Peyer's patch (tissue), 4 donors: Measurements from ENCODE around the gene TXNIP. TPM values are rescaled to one million over a fixed set of nuclear protein-coding genes. Genes with fewer than 3 reads are reported as not detected.

Source experiments
- DNase-seq, 3 donors: peaks; one replicate each; pipeline ENCODE4 v3.0.0-alpha.2; 2017 to 2019
- H3K27ac ChIP-seq, 4 donors: fragments of 200-600 bp; sonication (generic); one replicate each; pipeline ENCODE4 v1.5.1; 2016 to 2019
- H3K27me3 ChIP-seq, 2 donors: fragments of 200-600 bp; sonication (generic); one replicate each; pipeline ENCODE4 v1.5.1; 2019
- H3K36me3 ChIP-seq, 3 donors: fragments of 200-600 bp; sonication (generic); one replicate each; pipeline ENCODE4 v1.5.1; 2016 to 2019
- H3K4me1 ChIP-seq, 4 donors: fragments of 200-600 bp; sonication (generic); one replicate each; pipeline ENCODE4 v1.5.1; 2016 to 2019
- H3K4me3 ChIP-seq, 4 donors: fragments of 200-600 bp; sonication (generic); 1 replicate in 3 of 4; 2 replicates in 1 of 4; pipeline ENCODE4 v1.5.1; 2016 to 2019; ENCODE audit warnings: mild to moderate bottlenecking in 1 of 4
- H3K9me3 ChIP-seq, 4 donors: fragments of 200-600 bp; sonication (generic); one replicate each; pipeline ENCODE4 v1.5.1; 2016 to 2019; ENCODE audit warnings: mild to moderate bottlenecking in 1 of 4
- POLR2A ChIP-seq, 2 donors: fragments of 450-650 bp; IDR thresholded peaks; one replicate each; pipeline ENCODE4 v1.5.1; 2017; ENCODE audit warnings: antibody characterized with exemption in 2 of 2, mild to moderate bottlenecking in 2 of 2, moderate library complexity in 2 of 2
- total RNA-seq, 4 donors: library from RNA; depleted of rRNA; stranded (reverse); fragments of >200 nt; gene quantifications; one replicate each; pipeline ENCODE4 v1.1.0, GENCODE V29; 2016
- TF ChIP-seq, protein P1 (sequence below), 6 experiments: fragments of 450-650 bp in 4 of 6; fragments of 200-600 bp in 2 of 6; sonication (generic) in 1 of 6; IDR thresholded peaks; one replicate each; pipeline ENCODE4 v1.5.1; 2017 to 2019; ENCODE audit warnings: antibody characterized with exemption in 6 of 6, mild to moderate bottlenecking in 3 of 6, moderate library complexity in 1 of 6

Gene TXNIP, protein sequence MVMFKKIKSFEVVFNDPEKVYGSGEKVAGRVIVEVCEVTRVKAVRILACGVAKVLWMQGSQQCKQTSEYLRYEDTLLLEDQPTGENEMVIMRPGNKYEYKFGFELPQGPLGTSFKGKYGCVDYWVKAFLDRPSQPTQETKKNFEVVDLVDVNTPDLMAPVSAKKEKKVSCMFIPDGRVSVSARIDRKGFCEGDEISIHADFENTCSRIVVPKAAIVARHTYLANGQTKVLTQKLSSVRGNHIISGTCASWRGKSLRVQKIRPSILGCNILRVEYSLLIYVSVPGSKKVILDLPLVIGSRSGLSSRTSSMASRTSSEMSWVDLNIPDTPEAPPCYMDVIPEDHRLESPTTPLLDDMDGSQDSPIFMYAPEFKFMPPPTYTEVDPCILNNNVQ
- 1,000 to 10,000 TPM in 2 of 4 donors, 100 to 1,000 TPM in 2; 313 to 1,366 (median 694) TPM for total RNA-seq

DNA sequence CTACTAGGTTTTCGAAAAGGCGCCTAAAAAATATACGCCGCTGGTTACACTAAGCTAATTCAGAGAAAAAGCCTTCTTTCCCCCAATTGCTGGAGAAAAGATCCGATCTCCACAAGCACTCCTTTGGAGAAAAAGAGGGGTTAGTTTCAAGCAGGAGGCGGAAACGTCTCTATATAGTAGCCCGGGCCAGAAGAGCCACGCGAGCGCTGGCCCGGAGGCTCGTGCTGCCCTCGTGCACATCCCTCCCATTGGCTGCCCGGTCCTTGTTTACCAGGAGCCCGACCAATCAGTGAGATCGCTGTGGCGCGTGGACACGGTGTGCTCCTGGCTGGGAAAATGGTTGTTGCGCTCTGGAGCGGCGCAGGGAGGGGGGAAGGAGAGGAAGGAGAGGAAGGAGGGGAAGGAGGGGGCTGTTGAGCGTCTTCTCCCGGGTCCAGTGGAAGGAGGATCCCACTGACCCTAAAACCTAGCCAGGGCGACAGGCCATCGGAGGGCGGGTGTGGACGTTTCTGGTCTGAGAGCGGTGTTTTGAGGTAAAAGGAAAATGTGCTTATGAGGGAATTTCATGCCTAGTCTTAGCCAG is at the start of gene TXNIP:
TXNIP (minus strand) TSS at position 147 of the 583 bp plus-strand sequence. CDS start 313 bp downstream, outside the sequence.
- Histone ChIP-seq H3K4me1 (peaks cover 0 to 41% (median 12%) of the 10 kb centered on the region in 4 donors), H3K36me3 (peaks cover 4 to 34% (median 5%) of the 10 kb centered on the region in 3 donors), H3K27me3 (no peaks in the 10 kb centered on the region), H3K27ac (peak within 1 kb of the TSS; percentile 94 to 99 (median 98)), H3K9me3 (no peaks in the 10 kb centered on the region), H3K4me3 (peak within 1 kb of the TSS; percentile 66 to 83 (median 72))
- TF ChIP-seq POLR2A (IDR thresholded peaks at IDR 0.05): peak; percentile 99
- TF ChIP-seq, protein P1, sequence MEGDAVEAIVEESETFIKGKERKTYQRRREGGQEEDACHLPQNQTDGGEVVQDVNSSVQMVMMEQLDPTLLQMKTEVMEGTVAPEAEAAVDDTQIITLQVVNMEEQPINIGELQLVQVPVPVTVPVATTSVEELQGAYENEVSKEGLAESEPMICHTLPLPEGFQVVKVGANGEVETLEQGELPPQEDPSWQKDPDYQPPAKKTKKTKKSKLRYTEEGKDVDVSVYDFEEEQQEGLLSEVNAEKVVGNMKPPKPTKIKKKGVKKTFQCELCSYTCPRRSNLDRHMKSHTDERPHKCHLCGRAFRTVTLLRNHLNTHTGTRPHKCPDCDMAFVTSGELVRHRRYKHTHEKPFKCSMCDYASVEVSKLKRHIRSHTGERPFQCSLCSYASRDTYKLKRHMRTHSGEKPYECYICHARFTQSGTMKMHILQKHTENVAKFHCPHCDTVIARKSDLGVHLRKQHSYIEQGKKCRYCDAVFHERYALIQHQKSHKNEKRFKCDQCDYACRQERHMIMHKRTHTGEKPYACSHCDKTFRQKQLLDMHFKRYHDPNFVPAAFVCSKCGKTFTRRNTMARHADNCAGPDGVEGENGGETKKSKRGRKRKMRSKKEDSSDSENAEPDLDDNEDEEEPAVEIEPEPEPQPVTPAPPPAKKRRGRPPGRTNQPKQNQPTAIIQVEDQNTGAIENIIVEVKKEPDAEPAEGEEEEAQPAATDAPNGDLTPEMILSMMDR (IDR thresholded peaks at IDR 0.05): no peak
- peak; percentile 98 to 100 (median 99) for DNase-seq

DNA sequence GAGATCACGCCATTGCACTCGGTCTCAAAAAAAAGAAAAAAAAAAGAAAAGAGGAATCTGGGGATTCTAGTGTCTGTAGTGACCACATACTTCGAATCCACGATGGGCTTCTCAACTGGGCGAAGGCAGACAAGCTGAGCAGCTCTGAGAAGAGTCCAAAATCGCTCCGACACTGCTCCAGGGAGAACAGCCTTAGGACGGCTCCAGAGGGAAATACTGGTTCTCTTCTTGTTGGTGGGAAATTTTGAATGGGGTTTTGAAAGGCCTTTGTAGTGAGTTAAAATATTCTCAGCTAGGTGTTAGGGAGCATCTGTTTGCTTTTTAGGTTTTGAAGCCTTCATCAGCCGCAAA is 43.4 kb upstream of the TXNIP start:
- Histone ChIP-seq H3K27ac (peak overlapping the region in 2 of 4 donors; percentile 82 to 88), H3K27me3 (no peaks in the 10 kb centered on the region), H3K9me3 (no peaks in the 10 kb centered on the region), H3K4me1 (peaks cover 0 to 13% (median 3%) of the 10 kb centered on the region in 4 donors), H3K36me3 (no peaks in the 10 kb centered on the region), H3K4me3 (peak overlapping the region in 1 of 4 donors; percentile 58)
- TF ChIP-seq, protein P1 (IDR thresholded peaks at IDR 0.05): no peak
- no peak for TF ChIP-seq POLR2A (IDR thresholded peaks at IDR 0.05)
- DNase-seq: no peak

DNA sequence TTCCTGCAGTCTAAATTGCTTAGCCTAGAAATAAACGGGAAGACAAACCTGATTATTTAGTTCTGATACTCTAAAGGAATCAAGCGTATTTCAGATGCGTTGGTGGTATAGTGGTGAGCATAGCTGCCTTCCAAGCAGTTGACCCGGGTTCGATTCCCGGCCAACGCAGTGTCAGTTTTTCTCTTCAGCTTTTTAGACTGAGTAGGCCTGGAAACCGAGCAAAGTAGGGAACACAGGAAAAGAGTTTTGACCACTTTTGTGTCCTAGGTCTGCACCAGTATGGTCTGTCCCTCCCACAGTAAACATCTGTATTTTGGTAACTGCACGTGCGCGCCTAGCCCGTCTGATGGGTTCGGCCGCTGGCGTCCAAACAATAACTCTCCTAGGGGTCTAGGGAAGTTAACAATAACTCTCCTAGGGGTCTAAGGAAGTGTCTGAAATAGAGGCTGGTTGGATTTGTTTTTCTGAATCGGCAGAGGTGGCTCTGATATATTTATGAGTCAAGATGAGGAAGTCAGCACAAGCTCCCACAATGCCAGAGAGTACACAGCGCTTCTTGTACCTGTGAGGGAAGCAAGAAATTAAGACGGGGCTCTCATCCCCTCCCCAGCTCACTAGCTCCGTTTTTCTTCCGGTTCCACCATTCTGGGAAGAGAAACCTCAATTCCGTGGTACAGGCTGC is 40.7 kb upstream of the TXNIP start:
- DNase-seq: peak; percentile 74 to 89 (median 79)
- peak overlapping the region; percentile 58 to 67 (median 62) for H3K4me3 ChIP-seq
- peak overlapping the region; percentile 82 to 96 (median 92) for H3K27ac ChIP-seq
- no peaks in the 10 kb centered on the region for H3K36me3 ChIP-seq
- H3K27me3 ChIP-seq: no peaks in the 10 kb centered on the region
- peaks cover 0 to 13% (median 3%) of the 10 kb centered on the region in 4 donors for H3K4me1 ChIP-seq
- TF ChIP-seq, protein P1 (IDR thresholded peaks at IDR 0.05): no peak
- TF ChIP-seq POLR2A (IDR thresholded peaks at IDR 0.05): peak; percentile 20 to 22
- H3K9me3 ChIP-seq: no peaks in the 10 kb centered on the region

DNA sequence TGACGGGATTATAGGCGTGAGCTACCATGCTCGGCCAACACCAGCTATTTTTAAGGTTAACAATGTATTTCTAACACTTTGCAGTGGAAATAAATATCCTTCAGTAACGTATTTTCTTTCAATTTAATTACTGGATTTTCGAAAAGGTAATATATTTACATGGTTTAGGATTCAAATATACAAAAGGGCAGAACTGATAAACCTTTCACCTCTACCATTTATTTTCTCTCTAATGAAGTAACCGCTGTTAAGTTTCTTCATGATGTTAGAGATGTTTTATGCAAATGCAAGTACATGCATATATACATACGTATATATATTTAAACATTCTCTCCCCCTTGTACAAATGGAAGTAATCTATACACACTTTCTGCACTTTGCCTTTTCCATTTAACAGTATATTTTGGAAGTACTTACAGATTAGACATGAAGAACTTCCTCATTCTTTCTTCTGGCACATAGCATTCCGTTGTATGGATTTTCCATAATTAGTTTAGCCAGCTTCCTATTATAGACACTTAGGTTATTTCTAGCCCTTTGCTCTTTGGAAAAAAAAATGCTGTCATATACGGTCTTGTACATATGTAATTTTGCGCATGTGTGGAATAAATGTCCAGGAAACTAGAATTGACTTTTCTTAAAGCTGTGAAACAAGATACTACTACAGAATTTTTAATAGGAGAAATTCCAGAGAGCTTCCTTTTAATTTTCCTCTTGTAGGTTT is 40.0 kb upstream of the TXNIP start:
- H3K27me3 ChIP-seq: no peaks in the 10 kb centered on the region
- H3K27ac ChIP-seq: peak overlapping the region; percentile 82 to 96 (median 92)
- no peaks in the 10 kb centered on the region for H3K9me3 ChIP-seq
- H3K4me3 ChIP-seq: peak overlapping the region; percentile 58 to 67 (median 62)
- peaks cover 0 to 13% (median 3%) of the 10 kb centered on the region in 4 donors for H3K4me1 ChIP-seq
- H3K36me3 ChIP-seq: no peaks in the 10 kb centered on the region
- DNase-seq: no peak
- TF ChIP-seq, protein P1 (IDR thresholded peaks at IDR 0.05): no peak
- TF ChIP-seq POLR2A (IDR thresholded peaks at IDR 0.05): no peak

DNA sequence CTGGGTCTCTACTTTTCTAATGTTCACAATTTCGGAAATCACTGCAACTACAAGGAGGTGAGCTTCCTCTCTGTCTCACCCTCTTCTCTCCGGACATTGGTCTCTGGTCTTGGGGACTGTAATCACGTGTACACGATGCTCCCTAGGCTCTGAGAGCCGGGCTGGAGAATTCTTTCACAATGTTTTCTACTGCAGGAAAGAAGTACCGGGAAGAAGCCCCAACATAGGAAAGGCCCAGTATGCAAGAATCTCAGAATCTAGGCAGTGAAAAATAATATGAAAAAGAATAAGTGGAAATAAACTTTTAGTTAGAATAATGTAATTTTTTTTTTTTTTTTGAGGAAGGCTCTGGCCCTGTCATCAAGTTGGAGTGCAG is 38.7 kb upstream of the TXNIP start:
- Histone ChIP-seq H3K27ac (peak overlapping the region in 1 of 4 donors; percentile 96), H3K4me1 (peaks cover 0 to 13% (median 3%) of the 10 kb centered on the region in 4 donors), H3K9me3 (no peaks in the 10 kb centered on the region), H3K27me3 (no peaks in the 10 kb centered on the region), H3K36me3 (no peaks in the 10 kb centered on the region), H3K4me3 (peak overlapping the region in 3 of 4 donors; percentile 23 to 58 (median 35))
- TF ChIP-seq, protein P1 (IDR thresholded peaks at IDR 0.05): no peak
- no peak for TF ChIP-seq POLR2A (IDR thresholded peaks at IDR 0.05)
- DNase-seq: no peak
